HFFc6 (cell line): ENCODE measurements around the gene SLC35B1. TPM values are rescaled to one million over a fixed set of nuclear protein-coding genes. Genes with fewer than 3 reads are reported as not detected.

ENCODE experiments used
- DNase-seq: peaks from one replicate; pipeline ENCODE4 v3.0.0-alpha.2; 2018
- H3K27ac Mint-ChIP-seq: 2 replicates; pipeline ENCODE4 v1.8.0; 2020; ENCODE audit warnings: mild to moderate bottlenecking, mixed read lengths
- H3K27me3 Mint-ChIP-seq: 2 replicates; pipeline ENCODE4 v1.8.0; 2021; ENCODE audit warnings: mild to moderate bottlenecking, moderate library complexity, mixed read lengths; ENCODE audit not compliant: insufficient read depth
- H3K36me3 Mint-ChIP-seq: 2 replicates; pipeline ENCODE4 v1.8.0; 2021; ENCODE audit warnings: low read depth, mixed read lengths
- H3K4me1 Mint-ChIP-seq: 2 replicates; pipeline ENCODE4 v1.8.0; 2020; ENCODE audit warnings: low read depth, mixed read lengths
- H3K4me3 Mint-ChIP-seq: 2 replicates; pipeline ENCODE4 v1.8.0; 2020; ENCODE audit warnings: mild to moderate bottlenecking, moderate library complexity, mixed read lengths
- H3K9me3 Mint-ChIP-seq: 2 replicates; pipeline ENCODE4 v1.8.0; 2020; ENCODE audit warnings: mild to moderate bottlenecking, mixed read lengths
- total RNA-seq, 6 experiments: library from RNA; stranded (reverse); fragmentation: NEBNext Ultra II Directional; extraction: Animal tissue kit (Norgen Biotek cat#: 25700); gene quantifications; 2 replicates in 1 of 6; 3 replicates in 5 of 6; pipeline ENCODE4 v1.2.3, GENCODE V29; 2021
- TF ChIP-seq, protein P1 (sequence below): fragments of 200-600 bp; sonication (generic); IDR thresholded peaks from 2 replicates; pipeline ENCODE4 v1.5.0; 2021; ENCODE audit warnings: antibody characterized with exemption, mild to moderate bottlenecking

Gene SLC35B1
- total RNA-seq, 6 experiments from 2014 or later: 78.2 to 117 (median 88.4) TPM

DNA sequence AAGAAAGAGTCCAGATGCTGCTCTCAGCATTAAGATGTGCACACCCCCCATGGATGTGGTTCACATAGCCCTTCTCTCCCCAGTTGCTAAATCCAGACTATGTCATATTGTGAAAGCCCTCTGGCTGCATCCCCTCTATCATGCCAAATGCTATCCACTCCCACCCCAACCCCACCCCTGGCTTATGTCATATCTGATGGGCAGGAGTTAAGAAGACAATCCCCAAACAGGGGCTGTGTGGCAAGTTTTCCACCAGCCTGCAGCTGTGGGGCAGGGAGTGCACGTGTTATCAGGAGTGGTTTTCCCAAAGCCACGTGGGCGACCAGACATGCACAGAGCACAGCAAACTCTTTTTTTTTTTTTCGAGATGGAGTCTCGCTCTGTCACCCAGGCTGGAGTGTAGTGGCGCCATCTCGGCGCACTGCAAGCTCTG, 46.2 kb upstream of the SLC35B1 start:
- no peak overlapping the region for H3K4me3 Mint-ChIP-seq
- H3K4me1 Mint-ChIP-seq: no peaks in the 10 kb centered on the region
- no peaks in the 10 kb centered on the region for H3K36me3 Mint-ChIP-seq
- no peak overlapping the region for H3K27ac Mint-ChIP-seq
- H3K9me3 Mint-ChIP-seq: no peaks in the 10 kb centered on the region
- DNase-seq: no peak
- TF ChIP-seq, protein P1, sequence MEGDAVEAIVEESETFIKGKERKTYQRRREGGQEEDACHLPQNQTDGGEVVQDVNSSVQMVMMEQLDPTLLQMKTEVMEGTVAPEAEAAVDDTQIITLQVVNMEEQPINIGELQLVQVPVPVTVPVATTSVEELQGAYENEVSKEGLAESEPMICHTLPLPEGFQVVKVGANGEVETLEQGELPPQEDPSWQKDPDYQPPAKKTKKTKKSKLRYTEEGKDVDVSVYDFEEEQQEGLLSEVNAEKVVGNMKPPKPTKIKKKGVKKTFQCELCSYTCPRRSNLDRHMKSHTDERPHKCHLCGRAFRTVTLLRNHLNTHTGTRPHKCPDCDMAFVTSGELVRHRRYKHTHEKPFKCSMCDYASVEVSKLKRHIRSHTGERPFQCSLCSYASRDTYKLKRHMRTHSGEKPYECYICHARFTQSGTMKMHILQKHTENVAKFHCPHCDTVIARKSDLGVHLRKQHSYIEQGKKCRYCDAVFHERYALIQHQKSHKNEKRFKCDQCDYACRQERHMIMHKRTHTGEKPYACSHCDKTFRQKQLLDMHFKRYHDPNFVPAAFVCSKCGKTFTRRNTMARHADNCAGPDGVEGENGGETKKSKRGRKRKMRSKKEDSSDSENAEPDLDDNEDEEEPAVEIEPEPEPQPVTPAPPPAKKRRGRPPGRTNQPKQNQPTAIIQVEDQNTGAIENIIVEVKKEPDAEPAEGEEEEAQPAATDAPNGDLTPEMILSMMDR: no peak
- peaks cover 30% of the 10 kb centered on the region for H3K27me3 Mint-ChIP-seq

DNA sequence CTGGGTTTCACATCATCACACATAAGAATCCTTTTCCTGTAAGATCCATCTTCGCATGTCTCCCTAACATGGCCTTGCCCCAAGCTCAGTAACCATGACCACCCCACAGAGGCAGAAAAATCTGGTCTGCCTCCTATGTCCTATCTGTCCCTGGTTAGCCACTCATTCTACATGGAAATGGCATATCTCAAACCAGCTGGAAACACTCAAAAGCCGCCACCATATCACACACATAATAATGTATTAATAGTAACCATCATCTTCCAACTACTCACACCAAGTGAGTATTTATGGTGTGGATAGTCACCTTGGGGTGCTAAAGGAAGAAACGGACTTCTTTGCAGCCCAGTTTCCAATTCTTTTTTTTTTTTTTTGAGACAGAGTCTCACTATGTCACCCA, 44.7 kb upstream of the SLC35B1 start:
- Mint-ChIP-seq H3K4me1 (no peaks in the 10 kb centered on the region), H3K27ac (no peak overlapping the region), H3K27me3 (peaks cover 42% of the 10 kb centered on the region), H3K9me3 (no peaks in the 10 kb centered on the region), H3K36me3 (no peaks in the 10 kb centered on the region), H3K4me3 (no peak overlapping the region)
- TF ChIP-seq, protein P1: no peak
- DNase-seq: no peak

DNA sequence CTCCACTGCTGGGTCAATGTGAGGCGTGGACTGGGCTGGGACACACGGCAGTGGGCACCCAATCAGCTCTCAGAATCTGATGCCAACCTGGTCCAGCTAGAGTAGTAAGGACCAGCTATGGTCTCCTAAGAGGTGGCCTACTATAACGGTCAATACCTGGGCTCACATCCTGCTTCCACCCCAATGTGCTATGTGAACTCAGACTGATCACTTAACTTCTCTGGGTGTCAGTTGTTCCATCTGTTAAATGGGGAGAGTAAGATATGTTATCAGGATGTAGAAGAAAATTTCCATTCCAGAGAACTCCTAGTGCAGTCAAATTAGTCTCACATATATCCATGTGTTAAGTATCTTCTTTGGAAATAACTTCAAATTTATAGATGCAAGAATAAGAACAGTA, 42.0 kb upstream of the SLC35B1 start:
- no peaks in the 10 kb centered on the region for H3K36me3 Mint-ChIP-seq
- peaks cover 44% of the 10 kb centered on the region for H3K27me3 Mint-ChIP-seq
- TF ChIP-seq, protein P1: no peak
- no peaks in the 10 kb centered on the region for H3K9me3 Mint-ChIP-seq
- H3K4me1 Mint-ChIP-seq: no peaks in the 10 kb centered on the region
- H3K4me3 Mint-ChIP-seq: no peak overlapping the region
- DNase-seq: no peak
- H3K27ac Mint-ChIP-seq: no peak overlapping the region

DNA sequence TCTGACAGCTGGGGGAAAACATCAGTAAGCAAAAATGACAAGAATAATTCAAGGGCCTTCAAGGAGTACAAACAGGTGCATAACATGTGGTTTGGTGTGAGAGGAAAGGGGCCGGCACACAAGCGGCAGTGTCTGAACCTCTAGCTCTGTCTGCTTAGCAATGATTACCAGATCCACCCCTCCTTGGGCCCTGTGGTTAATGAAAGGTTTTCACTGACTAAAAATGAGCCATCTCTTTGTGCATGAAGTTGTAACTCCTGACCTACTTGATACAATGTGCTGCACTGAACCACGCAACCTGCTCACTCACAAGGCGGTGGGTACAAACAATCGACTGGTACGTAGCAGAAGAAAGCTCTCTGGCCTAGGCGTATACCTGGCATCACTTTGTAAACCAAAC, 41.0 kb upstream of the SLC35B1 start:
- H3K4me1 Mint-ChIP-seq: no peaks in the 10 kb centered on the region
- no peak overlapping the region for H3K27ac Mint-ChIP-seq
- peaks cover 39% of the 10 kb centered on the region for H3K27me3 Mint-ChIP-seq
- H3K9me3 Mint-ChIP-seq: no peaks in the 10 kb centered on the region
- H3K36me3 Mint-ChIP-seq: no peaks in the 10 kb centered on the region
- TF ChIP-seq, protein P1: no peak
- no peak overlapping the region for H3K4me3 Mint-ChIP-seq
- DNase-seq: no peak

DNA sequence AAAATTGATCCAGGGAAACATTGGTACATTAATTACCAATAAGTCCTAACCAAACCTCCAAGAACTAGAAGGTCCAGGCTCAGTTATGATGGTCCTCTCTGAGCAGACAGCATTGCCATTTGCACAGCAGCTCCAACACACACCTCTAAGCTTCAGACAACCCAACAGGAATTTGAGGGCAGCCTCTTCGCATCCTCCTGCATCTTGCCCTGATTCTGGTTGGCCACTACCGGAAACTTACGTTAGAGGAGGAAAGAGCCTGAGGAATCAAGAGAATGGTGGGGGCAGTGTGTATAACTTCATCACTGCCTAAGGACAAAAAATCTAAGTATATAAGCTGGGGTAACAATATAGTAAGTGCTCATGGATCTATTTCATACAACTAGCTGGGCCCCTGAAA, 40.5 kb upstream of the SLC35B1 start:
- Mint-ChIP-seq H3K9me3 (no peaks in the 10 kb centered on the region), H3K36me3 (no peaks in the 10 kb centered on the region), H3K4me3 (no peak overlapping the region), H3K27me3 (peaks cover 35% of the 10 kb centered on the region), H3K27ac (no peak overlapping the region), H3K4me1 (no peaks in the 10 kb centered on the region)
- TF ChIP-seq, protein P1: no peak
- DNase-seq: no peak

DNA sequence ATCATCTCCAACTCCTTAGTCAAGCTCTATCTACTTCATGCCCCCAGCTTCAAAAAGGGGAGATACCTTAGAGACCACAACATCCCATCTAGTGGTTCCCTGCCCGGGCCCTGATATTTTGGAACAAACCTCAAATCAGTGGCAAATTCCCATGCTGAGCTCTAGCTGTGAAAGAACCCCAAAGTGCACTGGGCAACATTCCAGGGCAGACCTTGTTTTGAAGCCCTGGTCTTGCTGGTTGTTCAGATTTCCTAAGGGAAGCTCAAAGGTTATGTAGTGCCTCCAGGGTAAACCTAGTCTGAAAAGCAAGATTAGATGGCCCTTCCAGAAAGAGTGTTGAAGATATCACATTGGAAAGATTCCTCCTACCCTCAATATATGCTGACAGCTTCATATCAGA, 39.9 kb upstream of the SLC35B1 start:
- no peak for DNase-seq

More for the DNA sequence above, 39.9 kb upstream of the SLC35B1 start:
- peaks cover 38% of the 10 kb centered on the region for H3K27me3 Mint-ChIP-seq
- no peak overlapping the region for H3K4me3 Mint-ChIP-seq
- H3K36me3 Mint-ChIP-seq: no peaks in the 10 kb centered on the region
- no peaks in the 10 kb centered on the region for H3K9me3 Mint-ChIP-seq
- TF ChIP-seq, protein P1: no peak
- no peak overlapping the region for H3K27ac Mint-ChIP-seq
- no peaks in the 10 kb centered on the region for H3K4me1 Mint-ChIP-seq
